ENCODE data around the gene HNF1B.

The HNF1B gene

DNA sequence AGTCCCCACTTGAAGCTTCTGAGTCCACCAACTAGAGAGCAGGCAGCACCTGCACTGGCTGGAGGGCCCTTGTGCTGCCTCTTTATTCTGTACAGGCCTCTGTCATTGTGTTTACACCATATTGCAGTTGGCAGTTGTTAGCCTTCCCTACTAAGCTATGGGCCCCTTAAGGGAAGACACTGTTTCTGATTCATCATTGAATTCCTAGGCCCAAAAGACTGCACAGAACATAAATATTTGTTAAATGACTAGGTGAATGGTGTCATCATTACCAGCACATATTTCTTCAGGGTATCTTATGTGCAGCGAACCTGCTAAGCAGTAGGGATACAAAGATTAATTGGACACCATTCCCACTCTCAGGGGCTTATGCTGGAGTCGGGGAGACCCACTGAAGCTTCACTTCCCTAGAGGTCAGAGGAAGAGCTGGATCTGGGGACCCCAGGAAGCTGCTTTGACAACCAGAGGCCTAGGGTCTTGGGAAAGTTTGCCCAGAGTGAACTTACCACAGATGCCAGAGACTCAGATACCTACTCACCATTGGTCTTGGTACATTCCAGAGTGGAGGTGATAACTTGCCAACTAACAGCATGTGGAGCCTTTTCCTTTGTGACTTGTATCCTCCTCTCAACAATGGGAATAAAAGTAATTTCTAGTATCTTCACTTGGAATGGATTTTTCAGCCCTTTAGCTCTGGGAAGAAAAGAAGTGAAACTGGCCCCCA lies 72.9 kb downstream of the HNF1B start:
- no peak for DNase-seq (ENCODE audit: low read depth)

DNA sequence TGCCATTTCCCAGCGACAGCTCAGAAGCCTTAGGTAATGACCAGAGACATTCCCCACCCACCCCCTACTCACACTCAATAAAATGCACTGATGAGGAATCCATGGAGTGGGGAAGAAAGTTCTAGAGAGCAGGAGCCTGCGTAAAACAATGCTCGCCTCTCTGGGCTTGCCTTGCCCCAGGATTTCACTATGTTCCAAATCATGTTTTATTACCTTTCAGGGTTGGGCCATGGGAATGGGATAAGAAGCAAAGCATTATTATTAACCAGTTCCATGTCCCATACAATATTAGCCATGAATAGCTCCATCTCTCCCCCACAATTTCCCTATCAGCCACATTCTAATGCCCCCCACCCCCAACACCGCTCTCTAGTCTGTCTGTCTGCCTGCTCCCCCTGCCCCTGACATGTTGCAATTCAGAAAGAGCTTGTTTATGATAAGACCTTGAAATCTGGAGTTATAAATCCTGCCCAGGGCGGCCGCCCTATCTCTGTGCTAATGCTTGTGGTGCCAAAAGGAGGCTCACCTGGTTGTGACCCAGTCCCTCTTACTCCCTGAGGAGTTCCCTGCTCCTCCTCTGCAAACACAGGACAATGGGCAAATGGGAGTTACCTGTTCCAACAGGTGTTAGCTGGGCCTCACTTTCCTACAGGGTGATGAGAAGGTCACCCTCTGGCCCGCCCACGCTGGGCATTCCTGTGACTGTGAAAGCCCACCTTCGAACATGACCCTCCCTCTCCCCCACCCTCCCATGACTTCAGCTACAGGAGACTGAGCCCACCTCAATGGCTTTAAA lies 73.6 kb downstream of the HNF1B start:
- no peak for DNase-seq (ENCODE audit: low read depth)

DNA sequence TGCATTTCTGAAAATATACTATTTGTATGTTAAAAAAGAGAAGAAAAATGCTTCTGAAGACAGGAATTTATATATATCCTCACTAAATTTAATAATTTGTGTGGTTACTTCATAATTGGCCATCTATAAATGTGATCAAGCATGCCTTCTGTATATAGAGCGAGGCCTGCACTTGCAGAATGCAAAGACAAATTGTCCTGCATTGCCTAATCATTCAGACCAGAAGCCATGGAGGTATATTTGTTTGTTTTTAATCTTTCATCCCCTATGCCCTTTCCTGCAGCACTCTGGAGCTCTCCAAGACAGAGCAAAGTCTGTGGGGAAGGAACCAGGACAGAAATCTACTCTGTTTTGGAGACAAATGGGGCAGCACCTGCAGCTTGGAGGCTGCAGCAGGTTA lies 77.8 kb downstream of the HNF1B start:
- DNase-seq (ENCODE audit: low read depth), result no peak

DNA sequence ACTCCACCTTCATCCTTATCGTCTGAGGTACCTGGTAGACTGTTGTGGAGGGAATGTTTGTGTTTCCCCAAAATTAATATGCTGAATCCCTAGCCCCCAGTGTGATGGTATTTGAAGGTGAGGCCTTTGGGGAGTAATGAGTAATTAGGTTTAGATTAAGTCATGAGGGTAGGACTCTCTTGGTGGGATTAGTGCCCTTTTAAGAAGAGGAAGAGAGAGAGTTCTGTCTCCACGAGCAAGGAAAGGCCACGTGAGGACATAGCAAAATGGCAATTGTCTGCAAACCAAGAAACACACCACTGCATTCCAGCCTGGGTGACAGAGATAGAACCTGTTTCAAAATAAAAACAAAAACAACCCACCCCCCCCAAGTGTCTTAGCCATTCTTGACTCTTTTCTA lies 80.6 kb downstream of the HNF1B start:
- DNase-seq (ENCODE audit: low read depth), result no peak

DNA sequence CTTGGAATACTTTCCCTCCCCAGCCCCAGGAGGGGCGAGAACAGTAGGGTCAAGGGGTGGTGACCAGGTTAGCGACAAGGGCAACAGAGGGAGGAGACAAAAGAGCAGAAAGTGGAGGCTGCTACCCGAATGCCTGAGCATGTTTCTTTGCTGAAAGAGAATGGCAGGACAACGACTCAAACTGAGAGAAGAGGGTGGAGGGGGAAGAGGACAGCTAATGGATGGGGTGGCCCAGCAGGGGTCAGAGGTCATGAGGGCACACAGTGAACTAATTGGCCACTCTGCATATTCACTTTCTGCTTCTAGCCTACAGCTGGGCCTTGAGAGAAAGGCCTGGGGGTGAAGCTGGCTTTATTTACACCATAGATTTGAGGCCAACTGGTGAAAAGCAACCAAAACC lies 82.5 kb downstream of the HNF1B start:
- DNase-seq (ENCODE audit: low read depth), result no peak

DNA sequence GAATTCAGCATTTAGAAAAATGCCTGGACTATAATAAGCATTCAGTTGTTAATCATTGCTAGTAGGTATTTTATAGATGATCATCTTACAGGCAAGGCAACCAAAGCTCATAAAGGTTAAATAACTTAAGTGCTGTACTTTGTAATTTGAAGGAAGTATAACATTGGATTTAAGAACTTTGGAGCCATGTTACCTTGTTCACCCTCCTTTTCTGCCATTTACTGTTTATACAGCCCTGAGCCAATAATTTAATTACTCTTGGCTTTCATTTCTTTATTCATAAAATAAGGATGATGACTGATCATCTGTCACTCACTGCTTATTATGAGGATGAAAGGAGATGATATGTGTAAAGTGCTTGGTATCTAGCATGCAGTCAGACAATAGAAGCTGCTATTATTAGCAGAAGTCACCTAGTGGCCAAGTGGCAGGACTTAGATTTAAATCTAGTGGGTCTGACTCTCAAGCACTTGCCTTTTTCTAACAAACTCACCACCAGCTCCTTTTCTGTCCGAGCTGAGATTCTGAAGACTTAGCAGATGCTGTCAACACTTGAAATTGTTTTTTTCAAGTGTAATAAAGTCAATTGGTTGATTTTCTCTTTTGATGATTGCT lies 83.4 kb downstream of the HNF1B start:
- no peak for DNase-seq (ENCODE audit: low read depth)

DNA sequence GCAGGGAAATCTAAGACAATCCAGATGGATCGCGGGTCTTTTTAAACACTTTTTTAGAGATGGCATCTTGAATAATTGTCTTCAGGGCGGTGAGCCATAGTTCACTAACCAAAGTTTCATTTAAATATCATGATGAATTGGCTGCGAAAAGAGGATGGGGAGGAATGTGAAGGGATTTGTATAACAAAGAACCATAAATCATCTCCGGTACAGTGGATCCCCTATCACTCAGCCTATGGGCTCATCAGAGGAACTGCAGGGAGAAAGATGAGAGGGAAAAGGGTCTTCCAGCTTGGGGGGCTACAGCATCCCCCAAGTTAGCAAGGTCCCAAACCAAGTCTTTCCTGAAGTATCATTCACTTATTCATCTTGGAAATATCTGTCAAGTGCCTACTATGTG lies 84.9 kb downstream of the HNF1B start:
- no peak for DNase-seq (ENCODE audit: low read depth)

DNA sequence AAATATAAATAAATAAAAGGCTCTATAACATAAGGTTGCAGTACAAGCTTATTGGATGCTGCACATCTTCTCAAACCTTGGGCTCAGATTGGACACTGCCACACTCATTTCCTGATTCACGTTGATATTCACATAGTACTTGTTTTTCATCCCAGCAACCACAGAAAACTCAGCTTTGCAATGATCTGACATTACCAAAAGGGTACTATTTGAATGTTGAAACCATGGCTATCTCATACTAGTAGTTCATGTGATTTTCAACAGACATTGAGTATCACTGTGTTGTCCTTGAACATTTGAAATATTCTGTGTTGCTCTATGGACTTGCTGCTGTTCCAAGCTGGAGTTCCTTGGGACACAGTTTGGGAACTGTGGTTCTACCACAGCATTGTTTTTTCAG lies 87.7 kb downstream of the HNF1B start:
- no peak for DNase-seq (ENCODE audit: low read depth)

DNA sequence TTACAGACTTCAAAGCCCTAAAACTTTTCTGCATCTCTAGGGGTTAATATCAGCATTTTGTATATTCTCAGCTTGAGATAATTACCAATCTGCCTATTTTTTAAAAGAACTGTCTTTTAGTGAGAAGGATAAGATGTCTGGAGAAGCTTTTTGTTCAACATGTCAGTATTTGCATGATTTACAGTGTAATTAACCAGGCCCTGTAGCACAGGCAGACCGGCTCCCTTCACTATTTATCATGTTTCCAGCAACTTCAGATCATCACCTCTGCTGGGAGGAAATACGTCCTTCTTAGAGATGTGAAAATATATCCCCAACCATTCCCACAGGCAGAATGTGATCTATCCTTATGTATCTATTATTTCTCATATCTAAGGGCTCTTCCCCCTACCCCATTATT lies 93.0 kb downstream of the HNF1B start:
- no peak for DNase-seq (ENCODE audit: low read depth)

DNA sequence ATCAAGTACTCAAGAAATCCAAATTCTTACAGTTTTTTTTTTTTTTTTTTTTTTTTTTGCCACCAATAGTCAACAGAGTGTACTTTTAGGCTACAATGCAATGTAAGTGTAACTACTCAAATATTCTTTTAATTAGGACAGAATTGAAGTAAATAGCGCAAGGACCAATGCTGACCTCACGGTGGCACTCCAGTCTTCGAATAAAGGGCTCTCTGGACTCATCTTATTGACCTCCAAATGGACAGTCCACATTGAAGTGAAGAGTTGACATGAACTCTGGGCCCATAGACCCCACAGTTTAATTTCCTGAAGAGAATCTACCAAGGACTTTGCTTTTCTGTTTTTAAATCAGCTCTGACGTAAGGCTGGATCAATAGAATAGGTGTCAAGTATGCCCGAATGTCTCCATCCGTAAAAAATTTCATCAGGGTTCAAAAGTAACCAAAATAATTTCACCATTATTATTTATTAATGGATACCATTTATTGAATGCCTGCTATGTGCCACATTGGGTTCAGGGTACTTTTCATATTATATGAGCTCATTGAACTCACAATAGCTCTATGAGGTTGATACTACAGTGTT lies 94.3 kb downstream of the HNF1B start:
- DNase-seq (ENCODE audit: low read depth), result no peak

DNA sequence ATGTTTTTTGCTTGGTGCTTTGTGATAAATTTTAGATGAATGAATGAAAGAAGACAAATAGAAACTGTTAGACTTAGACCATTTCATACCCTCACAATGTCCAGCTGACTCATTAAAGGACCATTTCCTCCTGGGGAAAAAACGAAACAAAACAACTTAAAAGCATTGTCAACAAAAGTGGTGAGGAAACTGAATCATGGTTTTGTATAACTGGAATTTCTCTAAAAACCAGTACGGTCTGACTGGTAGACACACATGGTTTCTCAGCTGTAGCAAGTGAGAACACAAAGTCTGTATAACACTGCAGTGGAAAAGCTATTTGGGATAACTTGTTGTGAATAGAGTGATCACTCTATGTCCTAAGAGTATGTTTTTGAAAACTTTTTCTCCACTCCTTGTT lies 96.3 kb downstream of the HNF1B start:
- DNase-seq (ENCODE audit: low read depth), result no peak

DNA sequence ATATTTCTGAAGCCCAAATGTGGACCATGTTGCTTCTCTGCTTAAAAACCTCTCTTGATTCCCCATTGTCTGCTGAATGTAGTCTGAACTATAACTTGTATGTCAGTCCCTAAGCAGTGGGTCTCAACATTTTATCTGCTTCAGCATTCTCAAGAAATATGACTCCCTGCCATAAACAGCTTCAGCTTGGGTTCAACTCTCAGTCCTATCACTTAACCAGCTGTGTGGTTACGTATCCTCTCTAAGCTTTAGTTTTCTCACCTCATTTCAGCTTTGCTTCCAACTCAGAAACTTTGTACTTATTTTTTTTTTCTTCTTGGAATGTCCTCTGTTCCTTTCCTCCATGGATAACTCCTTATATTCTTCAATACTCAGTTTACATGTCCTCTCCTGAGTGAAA lies 97.0 kb downstream of the HNF1B start:
- DNase-seq (ENCODE audit: low read depth), result no peak

DNA sequence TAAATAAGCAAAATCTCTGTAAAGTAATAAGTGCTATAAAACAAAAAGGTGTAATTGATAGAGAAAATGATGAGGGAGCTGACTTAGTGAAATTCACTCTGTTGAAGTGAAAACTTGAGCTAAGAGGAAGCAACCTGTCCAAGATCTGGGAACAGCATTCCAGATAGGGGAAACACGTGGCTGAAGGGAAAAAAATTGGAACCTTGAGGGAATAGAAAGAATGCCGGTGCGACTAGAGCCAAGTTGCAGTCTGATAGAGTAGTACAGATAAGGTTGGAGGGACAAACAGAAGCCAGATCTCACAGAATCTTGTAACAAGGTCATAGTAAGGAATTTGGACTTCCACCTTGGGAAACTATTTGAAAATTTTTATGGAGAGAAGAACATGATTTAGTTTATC lies 101.0 kb downstream of the HNF1B start:
- DNase-seq (ENCODE audit: low read depth), result no peak

DNA sequence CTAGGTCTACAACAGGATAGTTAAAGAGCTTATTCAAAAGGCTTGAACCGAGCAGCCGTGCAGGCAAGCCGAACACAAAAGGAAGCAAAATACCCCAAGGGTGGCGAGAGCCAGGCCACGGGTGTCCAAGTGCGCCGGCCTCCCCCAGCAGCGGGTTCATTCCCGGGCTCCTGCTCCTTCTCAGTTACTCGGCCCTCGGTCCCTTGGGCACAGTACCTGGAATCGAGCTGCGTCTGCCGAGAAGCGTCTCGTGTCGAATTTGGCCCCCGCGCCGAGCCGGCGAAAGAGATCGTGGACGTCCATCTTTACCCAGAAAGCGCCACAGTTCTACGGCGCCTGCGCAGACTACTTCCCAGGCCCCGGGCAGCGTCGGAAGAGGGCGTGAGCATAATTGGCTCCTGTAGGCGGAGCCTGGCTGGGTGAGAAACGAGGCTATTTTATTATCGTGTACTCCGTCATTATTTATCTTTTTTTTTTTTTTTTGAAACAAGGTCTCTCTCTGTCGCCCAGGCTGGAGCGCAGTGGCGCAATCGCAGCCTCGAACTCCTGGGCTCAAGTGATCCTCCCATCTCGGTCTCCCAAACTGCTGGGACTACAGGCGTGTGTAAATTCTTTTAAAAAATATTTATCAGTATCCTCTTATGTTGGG lies 101.6 kb downstream of the HNF1B start, which contains the start of gene DDX52:
TSS of gene DDX52 (minus strand) at position 329 of the 649 bp plus-strand sequence. CDS start at position 303, 26 bp downstream.
- DNase-seq (ENCODE audit: low read depth), result peak; percentile 79

DNA sequence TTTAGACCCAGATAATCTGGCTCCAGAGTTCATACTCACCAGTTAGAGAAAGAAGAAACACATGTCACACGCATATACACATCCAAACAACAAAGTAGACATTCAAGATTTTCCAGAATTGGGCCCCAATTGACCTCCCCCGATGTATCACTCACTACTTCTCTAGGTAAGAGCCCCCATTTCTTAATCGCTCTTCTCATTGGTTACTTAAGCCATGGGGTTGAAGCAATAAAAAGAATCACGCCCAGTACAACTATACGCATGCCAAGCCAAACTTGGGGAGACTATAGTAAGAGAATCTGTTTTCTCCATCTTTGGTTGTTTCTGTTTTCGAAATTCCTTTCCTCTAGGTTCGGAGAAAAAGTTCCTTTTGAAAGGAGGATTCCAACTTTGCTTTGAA lies 102.2 kb downstream of the HNF1B start:
- no peak for DNase-seq (ENCODE audit: low read depth)

DNA sequence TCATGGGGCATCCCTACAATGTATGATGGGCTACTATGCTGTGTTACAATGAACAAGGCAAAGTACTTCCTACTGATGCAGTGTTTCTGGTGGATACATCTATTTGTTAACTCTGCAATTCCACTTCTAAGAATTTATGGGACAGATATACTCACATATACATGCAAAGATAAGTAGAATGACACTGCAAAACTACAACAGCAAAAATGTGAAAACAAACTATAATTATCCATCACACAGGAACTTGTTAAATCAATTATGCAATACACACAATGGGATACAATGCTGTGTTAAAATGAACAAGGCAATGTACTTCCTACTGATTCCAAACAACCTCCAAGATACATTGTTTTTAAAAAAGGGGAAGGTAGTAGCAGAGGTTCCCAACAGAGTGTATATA lies 104.8 kb downstream of the HNF1B start:
- DNase-seq (ENCODE audit: low read depth), result no peak

DNA sequence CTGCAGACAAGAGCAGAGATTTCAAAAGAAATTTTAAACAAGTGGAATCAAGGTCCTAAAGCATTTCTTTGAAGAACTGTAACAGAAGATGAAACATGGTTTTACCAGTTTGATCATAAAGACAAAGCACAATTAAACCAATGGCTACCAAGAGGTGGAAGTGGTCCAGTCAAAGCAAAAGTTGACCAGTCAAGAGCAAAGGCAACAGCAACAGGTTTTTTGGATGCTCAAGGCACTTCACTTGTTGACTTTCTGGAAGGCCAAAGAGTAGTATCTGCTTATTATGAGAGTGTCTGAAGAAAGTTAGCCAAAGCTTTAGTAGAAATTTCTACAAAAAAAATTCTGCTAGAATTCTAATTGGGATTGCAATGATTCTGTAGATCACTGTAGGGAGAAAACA lies 106.9 kb downstream of the HNF1B start:
- no peak for DNase-seq (ENCODE audit: low read depth)

Data from stimulated activated CD8-positive, alpha-beta memory T cell treated with anti-CD3 and anti-CD28 coated beads, Interleukin-12 subunit alpha, Interleukin-12 subunit beta, amount 100 ng/mL, for 4 hours (primary cell).